ENCODE data around the gene MTHFD2L.

- TF ChIP-seq CTCF (IDR thresholded peaks at IDR 0.05; ENCODE audit: insufficient read depth, low read length, poor library complexity, severe bottlenecking) (no peak), EZH2phosphoT487 (conservative IDR thresholded peaks at IDR 0.05; ENCODE audit: low read length) (no peak)
Measured at GRCh38 chr4:74111306-74111975, 46.5 kb upstream of the MTHFD2L start.
